Measurements from ENCODE around the gene IKZF2.

Gene IKZF2

GRCh38 chr2:212991120-212991519 lies 160.3 kb downstream of the IKZF2 start:
- TF ChIP-seq CTCF (IDR thresholded peaks at IDR 0.05; ENCODE audit: unreplicated experiment in 3 of 3), result no peak
- no peak overlapping the region for H3K27ac Mint-ChIP-seq
- H3K4me3 Mint-ChIP-seq, result no peak overlapping the region
- no peaks in the 10 kb centered on the region for H3K9me3 Mint-ChIP-seq
- no peaks in the 10 kb centered on the region for H3K27me3 Mint-ChIP-seq (ENCODE audit: low read depth)
- H3K4me1 Mint-ChIP-seq, result no peaks in the 10 kb centered on the region
- no peaks in the 10 kb centered on the region for H3K36me3 Mint-ChIP-seq (ENCODE audit: low read depth)

GRCh38 chr2:212990697-212991096 lies 160.7 kb downstream of the IKZF2 start:
- Mint-ChIP-seq H3K9me3 (no peaks in the 10 kb centered on the region), H3K4me3 (no peak overlapping the region), H3K27ac (no peak overlapping the region), H3K36me3 (ENCODE audit: low read depth) (no peaks in the 10 kb centered on the region), H3K4me1 (no peaks in the 10 kb centered on the region), H3K27me3 (ENCODE audit: low read depth) (no peaks in the 10 kb centered on the region)
- TF ChIP-seq CTCF (IDR thresholded peaks at IDR 0.05; ENCODE audit: unreplicated experiment in 3 of 3), result no peak

- Mint-ChIP-seq H3K4me1 (no peaks in the 10 kb centered on the region), H3K9me3 (no peaks in the 10 kb centered on the region), H3K27me3 (ENCODE audit: low read depth) (no peaks in the 10 kb centered on the region), H3K27ac (no peak overlapping the region), H3K4me3 (no peak overlapping the region), H3K36me3 (ENCODE audit: low read depth) (no peaks in the 10 kb centered on the region)
- TF ChIP-seq CTCF (IDR thresholded peaks at IDR 0.05; ENCODE audit: unreplicated experiment in 3 of 3), result no peak
These were observed 163.9 kb downstream of the IKZF2 start for GRCh38 chr2:212987492-212987891.

- H3K4me1 Mint-ChIP-seq, result no peaks in the 10 kb centered on the region
- no peaks in the 10 kb centered on the region for H3K9me3 Mint-ChIP-seq
- no peak for TF ChIP-seq CTCF (IDR thresholded peaks at IDR 0.05; ENCODE audit: unreplicated experiment in 3 of 3)
- no peaks in the 10 kb centered on the region for H3K27me3 Mint-ChIP-seq (ENCODE audit: low read depth)
- no peak overlapping the region for H3K4me3 Mint-ChIP-seq
- no peaks in the 10 kb centered on the region for H3K36me3 Mint-ChIP-seq (ENCODE audit: low read depth)
- no peak overlapping the region for H3K27ac Mint-ChIP-seq
These were observed 167.3 kb downstream of the IKZF2 start for GRCh38 chr2:212984129-212984528.

GRCh38 chr2:212979799-212980198 lies 171.6 kb downstream of the IKZF2 start:
- H3K4me1 Mint-ChIP-seq, result no peaks in the 10 kb centered on the region
- no peaks in the 10 kb centered on the region for H3K9me3 Mint-ChIP-seq
- H3K27ac Mint-ChIP-seq, result no peak overlapping the region
- TF ChIP-seq CTCF (IDR thresholded peaks at IDR 0.05; ENCODE audit: unreplicated experiment in 3 of 3), result no peak
- no peaks in the 10 kb centered on the region for H3K36me3 Mint-ChIP-seq (ENCODE audit: low read depth)
- no peak overlapping the region for H3K4me3 Mint-ChIP-seq
- H3K27me3 Mint-ChIP-seq (ENCODE audit: low read depth), result no peaks in the 10 kb centered on the region

GRCh38 chr2:212979046-212979612 lies 172.3 kb downstream of the IKZF2 start:
- Mint-ChIP-seq H3K27ac (no peak overlapping the region), H3K36me3 (ENCODE audit: low read depth) (no peaks in the 10 kb centered on the region), H3K4me1 (no peaks in the 10 kb centered on the region), H3K27me3 (ENCODE audit: low read depth) (no peaks in the 10 kb centered on the region), H3K4me3 (no peak overlapping the region), H3K9me3 (no peaks in the 10 kb centered on the region)
- TF ChIP-seq CTCF (IDR thresholded peaks at IDR 0.05; ENCODE audit: unreplicated experiment in 3 of 3), result no peak

Measured in nephron (organoid).